Measurements from ENCODE around the gene UTP15. TPM values are rescaled to one million over a fixed set of nuclear protein-coding genes. Genes with fewer than 3 reads are reported as not detected.

UTP15 gene
- total and polyA plus RNA-seq, 10 of the 15 experiments (the other 5 are each of a cell fraction or from before 2014, with no cell fraction given) = 22.5 to 39.4 (median 29.6) TPM

DNA sequence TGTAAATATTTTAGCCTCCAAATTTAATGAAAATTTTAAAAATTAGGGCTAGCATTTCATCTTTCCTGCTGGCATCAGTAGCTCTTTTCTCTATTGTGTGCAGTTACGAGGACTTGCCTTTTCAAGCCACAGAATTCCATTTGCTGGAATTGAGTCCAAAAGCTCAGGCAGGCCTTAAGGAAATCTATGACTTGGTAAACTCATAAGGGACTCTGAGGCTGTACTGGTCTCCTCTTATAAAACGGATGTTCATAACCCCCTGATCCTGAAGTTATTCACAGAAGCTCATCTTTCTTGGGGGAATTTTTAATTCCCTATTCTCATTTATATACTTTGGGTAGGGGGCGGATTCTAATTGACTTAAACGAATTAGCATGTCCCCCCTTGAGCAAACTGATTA lies 23.5 kb upstream of the UTP15 start:
- RAD21 ChIA-PET (ENCODE audit: unreplicated experiment) = interaction anchor here (0.6 kb wide), 1 partner anchor 14 kb away, joined by 3 read pairs; no protein-coding TSS in a partner anchor
- BruUV-seq (replicated peaks) = no TSS peak
- DNase-seq (ENCODE audit: low read depth, low spot score) (no peak), FAIRE-seq (no peak), ATAC-seq (no peak)
- intact Hi-C loops (cut with micrococcal nuclease; ENCODE audit: unreplicated experiment) = no loop called here
- no peaks in the 10 kb centered on the region for H3K36me3 ChIP-seq (ENCODE audit: control insufficient read depth in 2 of 2, insufficient read depth in 2 of 2, low read length in 1 of 2)
- in situ Hi-C loops (cut with MboI) = no loop called here
- TF ChIP-seq, protein P1, sequence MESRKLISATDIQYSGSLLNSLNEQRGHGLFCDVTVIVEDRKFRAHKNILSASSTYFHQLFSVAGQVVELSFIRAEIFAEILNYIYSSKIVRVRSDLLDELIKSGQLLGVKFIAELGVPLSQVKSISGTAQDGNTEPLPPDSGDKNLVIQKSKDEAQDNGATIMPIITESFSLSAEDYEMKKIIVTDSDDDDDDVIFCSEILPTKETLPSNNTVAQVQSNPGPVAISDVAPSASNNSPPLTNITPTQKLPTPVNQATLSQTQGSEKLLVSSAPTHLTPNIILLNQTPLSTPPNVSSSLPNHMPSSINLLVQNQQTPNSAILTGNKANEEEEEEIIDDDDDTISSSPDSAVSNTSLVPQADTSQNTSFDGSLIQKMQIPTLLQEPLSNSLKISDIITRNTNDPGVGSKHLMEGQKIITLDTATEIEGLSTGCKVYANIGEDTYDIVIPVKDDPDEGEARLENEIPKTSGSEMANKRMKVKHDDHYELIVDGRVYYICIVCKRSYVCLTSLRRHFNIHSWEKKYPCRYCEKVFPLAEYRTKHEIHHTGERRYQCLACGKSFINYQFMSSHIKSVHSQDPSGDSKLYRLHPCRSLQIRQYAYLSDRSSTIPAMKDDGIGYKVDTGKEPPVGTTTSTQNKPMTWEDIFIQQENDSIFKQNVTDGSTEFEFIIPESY (IDR thresholded peaks at IDR 0.05) = no peak
- TF ChIP-seq CHD2 (IDR thresholded peaks at IDR 0.05; ENCODE audit: borderline replicate concordance, low read depth, low read length) (no peak), TARDBP (IDR thresholded peaks at IDR 0.05; ENCODE audit: borderline replicate concordance) (no peak), CREB1 (IDR thresholded peaks at IDR 0.05; ENCODE audit: low read depth) (no peak)
- no peak overlapping the region for H2AFZ ChIP-seq (ENCODE audit: control insufficient read depth, low read depth, low read length)
- SMC1A ChIA-PET (ENCODE audit: uncharacterized antibody, unreplicated experiment) = no interaction called here
- no peak overlapping the region for H3K27ac ChIP-seq (ENCODE audit: control insufficient read depth, insufficient read depth)
- no peak overlapping the region for H3K9ac ChIP-seq (ENCODE audit: control insufficient read depth, insufficient read depth, low read length)
- no peaks in the 10 kb centered on the region for H3K27me3 ChIP-seq (replicated peaks in 1 of 2; ENCODE audit: control insufficient read depth in 2 of 2, insufficient read depth in 2 of 2, low read length in 1 of 2)
- H3K4me3 ChIP-seq = no peak overlapping the region
- no peaks in the 10 kb centered on the region for H3K4me1 ChIP-seq (ENCODE audit: control insufficient read depth, insufficient read depth, low read length)
- no peaks in the 10 kb centered on the region for H3K79me2 ChIP-seq (ENCODE audit: control insufficient read depth, insufficient read depth, low read length)
- no peaks in the 10 kb centered on the region for H4K20me1 ChIP-seq (ENCODE audit: control insufficient read depth, insufficient read depth)
- CTCF ChIA-PET = interaction anchor here (1.0 to 2.0 kb wide), 4 partner anchors 11 to 44 kb away, joined by 3 to 6 read pairs (median 4); no protein-coding TSS in a partner anchor
- no peak overlapping the region for H3K4me2 ChIP-seq (ENCODE audit: control insufficient read depth, insufficient read depth)
- WGBS (ENCODE audit: insufficient coverage, insufficient replicate concordance, low lambda C conversion rate, missing lambda C conversion rate) = 30% methylated on average over 4 of the region's 4 CpGs
- POLR2A ChIA-PET = interaction anchor here (1.2 kb wide), 1 partner anchor 10 kb away, joined by 3 read pairs; no protein-coding TSS in a partner anchor
- H3K9me3 ChIP-seq (replicated peaks; ENCODE audit: control insufficient read depth, insufficient read depth, low read length) = no peaks in the 10 kb centered on the region

Data from GM12878 (cell line).